Upper lobe of left lung (tissue), 4 donors: ENCODE results near the gene SMDT1.

ENCODE experiments used
- EP300 ChIP-seq, 4 donors: sonication (generic); formaldehyde crosslinking; IDR thresholded peaks; one replicate each; pipeline ENCODE4 v1.5.1; 2017; ENCODE audit warnings: antibody characterized with exemption in 4 of 4, control low read depth in 2 of 4
- TF ChIP-seq, protein P1 (sequence below), 6 experiments: fragments of 450-650 bp in 4 of 6; fragments of 200-600 bp in 2 of 6; sonication (generic) in 2 of 6; IDR thresholded peaks; one replicate each; pipeline ENCODE4 v1.5.1; 2016 to 2019; ENCODE audit warnings: antibody characterized with exemption in 6 of 6

GRCh38 chr22:42066126-42066761 is 13.3 kb upstream of the SMDT1 start:
- no peak for TF ChIP-seq EP300 (IDR thresholded peaks at IDR 0.05)
- TF ChIP-seq, protein P1, sequence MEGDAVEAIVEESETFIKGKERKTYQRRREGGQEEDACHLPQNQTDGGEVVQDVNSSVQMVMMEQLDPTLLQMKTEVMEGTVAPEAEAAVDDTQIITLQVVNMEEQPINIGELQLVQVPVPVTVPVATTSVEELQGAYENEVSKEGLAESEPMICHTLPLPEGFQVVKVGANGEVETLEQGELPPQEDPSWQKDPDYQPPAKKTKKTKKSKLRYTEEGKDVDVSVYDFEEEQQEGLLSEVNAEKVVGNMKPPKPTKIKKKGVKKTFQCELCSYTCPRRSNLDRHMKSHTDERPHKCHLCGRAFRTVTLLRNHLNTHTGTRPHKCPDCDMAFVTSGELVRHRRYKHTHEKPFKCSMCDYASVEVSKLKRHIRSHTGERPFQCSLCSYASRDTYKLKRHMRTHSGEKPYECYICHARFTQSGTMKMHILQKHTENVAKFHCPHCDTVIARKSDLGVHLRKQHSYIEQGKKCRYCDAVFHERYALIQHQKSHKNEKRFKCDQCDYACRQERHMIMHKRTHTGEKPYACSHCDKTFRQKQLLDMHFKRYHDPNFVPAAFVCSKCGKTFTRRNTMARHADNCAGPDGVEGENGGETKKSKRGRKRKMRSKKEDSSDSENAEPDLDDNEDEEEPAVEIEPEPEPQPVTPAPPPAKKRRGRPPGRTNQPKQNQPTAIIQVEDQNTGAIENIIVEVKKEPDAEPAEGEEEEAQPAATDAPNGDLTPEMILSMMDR (IDR thresholded peaks at IDR 0.05) = no peak
